Measurements from ENCODE around the gene ANKRD16.
"Not testable (repeated sequence)": the region's sequence is repeated elsewhere in the genome, so short reads cannot be mapped to it uniquely, and the experiment has no call there.

Gene ANKRD16

DNA sequence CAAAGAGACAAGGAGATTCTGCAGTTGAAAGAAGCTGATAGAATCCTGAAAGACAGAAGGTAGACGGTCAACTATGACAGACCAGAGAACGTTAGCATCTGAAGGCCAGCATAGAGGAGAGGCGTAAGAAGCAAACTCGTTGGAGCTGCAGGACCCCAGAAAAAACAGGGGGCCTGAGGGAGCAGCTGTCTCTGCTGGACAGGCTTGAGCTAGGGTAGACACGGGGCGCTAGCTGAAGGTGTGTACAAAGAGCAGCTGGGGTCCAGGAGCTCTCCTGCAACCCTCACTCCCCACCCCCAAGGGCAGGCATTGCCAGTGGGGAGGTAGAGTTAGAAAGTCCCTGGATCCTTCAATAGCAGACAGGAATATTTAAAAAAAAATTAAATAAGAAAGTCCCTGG lies 61.9 kb downstream of the ANKRD16 start:
- Histone ChIP-seq H3K9me3 (ENCODE audit: control insufficient read depth, insufficient read depth, low read length) (no peaks in the 10 kb centered on the region), H3K9ac (ENCODE audit: low read depth, low read length) (no peak overlapping the region), H3K4me1 (ENCODE audit: insufficient read depth, low read length) (no peaks in the 10 kb centered on the region), H3K36me3 (ENCODE audit: insufficient read depth, low read length) (no peaks in the 10 kb centered on the region)

- H3K9ac ChIP-seq (ENCODE audit: low read depth, low read length); H3K36me3 ChIP-seq (ENCODE audit: insufficient read depth, low read length); H3K9me3 ChIP-seq (ENCODE audit: control insufficient read depth, insufficient read depth, low read length); H3K4me1 ChIP-seq (ENCODE audit: insufficient read depth, low read length): not testable (repeated sequence)
Measured at GRCh38 chr10:5826511-5826910, 63.2 kb downstream of the ANKRD16 start.

DNA sequence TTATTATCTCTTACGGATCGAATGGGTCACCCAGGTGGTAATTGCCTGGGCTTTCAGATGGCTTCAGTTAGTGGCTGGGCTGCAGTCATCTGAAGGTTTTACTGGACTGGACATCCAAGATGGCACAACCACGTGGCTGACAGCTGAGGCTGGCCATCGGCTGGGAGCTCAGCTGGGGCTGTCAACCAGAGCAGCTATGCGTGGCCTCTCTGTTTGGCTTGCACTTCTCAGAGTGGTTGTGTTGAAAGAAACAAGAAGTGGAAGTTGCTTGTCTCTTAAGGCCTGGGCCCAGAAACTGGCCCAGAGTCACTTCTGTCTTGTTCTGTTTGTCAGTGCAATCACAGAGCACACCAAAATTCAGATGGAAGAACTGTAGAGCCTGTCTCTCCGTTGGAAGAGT lies 70.8 kb downstream of the ANKRD16 start:
- Histone ChIP-seq H3K4me1 (ENCODE audit: insufficient read depth, low read length) (peaks cover 5% of the 10 kb centered on the region; the same call in 1 of the 2 replicates), H3K9me3 (ENCODE audit: control insufficient read depth, insufficient read depth, low read length) (no peaks in the 10 kb centered on the region), H3K9ac (ENCODE audit: low read depth, low read length) (no peak overlapping the region), H3K36me3 (ENCODE audit: insufficient read depth, low read length) (no peaks in the 10 kb centered on the region; the same call in 1 of the 2 replicates)

GRCh38 chr10:5818048-5818331 lies 71.7 kb downstream of the ANKRD16 start:
- Histone ChIP-seq H3K9me3 (ENCODE audit: control insufficient read depth, insufficient read depth, low read length) (no peaks in the 10 kb centered on the region), H3K4me1 (ENCODE audit: insufficient read depth, low read length) (peaks cover 5% of the 10 kb centered on the region; the same call in 1 of the 2 replicates), H3K36me3 (ENCODE audit: insufficient read depth, low read length) (no peaks in the 10 kb centered on the region; the same call in 1 of the 2 replicates), H3K9ac (ENCODE audit: low read depth, low read length) (no peak overlapping the region)

GRCh38 chr10:5817322-5818047 lies 72.2 kb downstream of the ANKRD16 start:
- Histone ChIP-seq H3K36me3 (ENCODE audit: insufficient read depth, low read length) (no peaks in the 10 kb centered on the region; the same call in 1 of the 2 replicates), H3K4me1 (ENCODE audit: insufficient read depth, low read length) (peaks cover 5% of the 10 kb centered on the region; the same call in 1 of the 2 replicates), H3K9ac (ENCODE audit: low read depth, low read length) (no peak overlapping the region), H3K9me3 (ENCODE audit: control insufficient read depth, insufficient read depth, low read length) (no peaks in the 10 kb centered on the region)

DNA sequence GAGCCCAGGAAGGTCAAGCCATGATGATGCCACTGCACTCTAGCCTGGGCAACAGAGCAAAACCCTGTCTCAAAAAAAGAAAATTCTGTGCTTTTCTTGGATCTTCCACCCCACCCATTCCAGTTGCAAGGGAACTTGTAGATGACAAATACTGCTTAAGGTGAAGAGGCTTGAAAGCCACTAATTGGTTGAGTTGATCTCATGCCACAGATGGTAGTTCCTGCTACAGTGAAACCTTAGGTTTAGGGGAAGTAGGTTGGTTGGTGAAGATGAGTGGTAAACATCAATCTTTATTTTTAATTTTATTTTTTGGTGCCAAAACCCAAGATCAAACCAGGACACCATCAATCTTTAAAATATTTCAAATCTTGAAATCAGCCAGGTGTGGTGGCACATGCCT lies 73.5 kb downstream of the ANKRD16 start:
- Histone ChIP-seq H3K9ac (ENCODE audit: low read depth, low read length) (no peak overlapping the region), H3K4me1 (ENCODE audit: insufficient read depth, low read length) (peaks cover 5% of the 10 kb centered on the region; the same call in 1 of the 2 replicates), H3K9me3 (ENCODE audit: control insufficient read depth, insufficient read depth, low read length) (no peaks in the 10 kb centered on the region), H3K36me3 (ENCODE audit: insufficient read depth, low read length) (no peaks in the 10 kb centered on the region; the same call in 1 of the 2 replicates)

DNA sequence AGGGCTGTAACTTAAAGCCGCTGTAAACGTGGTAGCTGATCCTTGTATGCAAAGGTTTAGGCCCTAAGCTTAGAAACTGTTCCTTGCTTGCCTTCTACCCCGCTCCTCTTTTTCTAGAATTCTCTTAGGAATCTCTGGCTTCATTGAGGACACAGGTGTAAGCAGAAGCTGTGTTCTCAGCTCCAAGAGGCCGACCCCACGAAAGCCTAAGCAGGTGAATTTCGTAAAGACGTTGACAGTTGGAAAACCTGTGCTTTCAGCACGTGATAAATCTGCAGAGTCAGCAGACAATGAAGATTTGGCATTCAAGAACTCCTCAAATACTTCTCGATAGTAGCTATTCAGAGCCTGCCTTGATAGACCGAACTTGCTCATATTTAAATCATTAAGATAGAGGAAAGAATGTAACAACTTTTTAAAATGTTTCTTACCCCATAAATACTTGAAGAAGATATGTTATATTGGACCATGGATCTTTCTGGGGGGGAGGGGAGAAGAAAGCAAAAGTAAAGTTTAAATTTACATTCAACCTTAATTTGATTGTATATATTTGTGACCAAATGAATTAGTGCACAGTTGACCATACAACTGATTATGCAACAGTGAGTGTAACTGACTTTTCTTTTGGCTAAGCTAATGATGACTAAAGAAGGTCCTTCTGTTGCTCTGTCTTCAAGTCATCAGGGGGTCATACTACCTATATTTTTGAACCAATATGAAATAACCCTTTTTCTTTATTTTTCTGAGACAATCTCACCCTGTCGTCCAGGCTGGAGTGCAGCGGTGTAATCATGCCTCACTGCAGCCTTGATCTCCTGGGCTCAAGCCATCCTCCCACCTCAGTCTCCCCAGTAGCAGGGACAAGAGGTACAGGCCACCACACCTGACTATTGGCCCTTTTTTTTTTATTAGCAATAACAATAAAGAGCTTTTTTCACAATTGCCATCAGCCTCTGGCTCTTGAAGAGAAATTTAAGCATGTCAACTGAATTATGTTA lies 75.3 kb downstream of the ANKRD16 start:
- Histone ChIP-seq H3K4me1 (ENCODE audit: insufficient read depth, low read length) (peaks cover 5% of the 10 kb centered on the region; the same call in 1 of the 2 replicates), H3K36me3 (ENCODE audit: insufficient read depth, low read length) (no peaks in the 10 kb centered on the region; the same call in 1 of the 2 replicates), H3K9ac (ENCODE audit: low read depth, low read length) (peak overlapping the region; percentile 96), H3K9me3 (ENCODE audit: control insufficient read depth, insufficient read depth, low read length) (no peaks in the 10 kb centered on the region)

GRCh38 chr10:5813341-5814109 lies 76.2 kb downstream of the ANKRD16 start, which contains the start of gene GDI2:
Gene GDI2 (minus strand): TSS chr10:5813434. CDS start chr10:5813258, 176 bp downstream.
- no peaks in the 10 kb centered on the region; the same call in 1 of the 2 replicates for H3K36me3 ChIP-seq (ENCODE audit: insufficient read depth, low read length)
- H3K9ac ChIP-seq (ENCODE audit: low read depth, low read length), result peak within 1 kb of the TSS; percentile 96
- no peaks in the 10 kb centered on the region for H3K9me3 ChIP-seq (ENCODE audit: control insufficient read depth, insufficient read depth, low read length)
- peaks cover 5% of the 10 kb centered on the region; the same call in 1 of the 2 replicates for H3K4me1 ChIP-seq (ENCODE audit: insufficient read depth, low read length)

GRCh38 chr10:5813091-5813340 lies 76.7 kb downstream of the ANKRD16 start:
- Histone ChIP-seq H3K4me1 (ENCODE audit: insufficient read depth, low read length) (peaks cover 5% of the 10 kb centered on the region), H3K9ac (ENCODE audit: low read depth, low read length) (peak overlapping the region; percentile 96), H3K36me3 (ENCODE audit: insufficient read depth, low read length) (peaks cover under 1% of the 10 kb centered on the region; the same call in 1 of the 2 replicates), H3K9me3 (ENCODE audit: control insufficient read depth, insufficient read depth, low read length) (no peaks in the 10 kb centered on the region)

- H3K4me1 ChIP-seq (ENCODE audit: insufficient read depth, low read length), result peaks cover 5% of the 10 kb centered on the region
Measured at GRCh38 chr10:5812283-5813090, 77.2 kb downstream of the ANKRD16 start.

More at GRCh38 chr10:5812283-5813090, 77.2 kb downstream of the ANKRD16 start:
- Histone ChIP-seq H3K9ac (ENCODE audit: low read depth, low read length) (peak overlapping the region; percentile 96), H3K9me3 (ENCODE audit: control insufficient read depth, insufficient read depth, low read length) (no peaks in the 10 kb centered on the region), H3K36me3 (ENCODE audit: insufficient read depth, low read length) (peaks cover 2% of the 10 kb centered on the region; the same call in 1 of the 2 replicates)
